HG03095 (cell line): Measurements from ENCODE around the gene TBL2.
"Not testable (repeated sequence)": the region's sequence is repeated elsewhere in the genome, so short reads cannot be mapped to it uniquely, and the experiment has no call there.

Experiments used
- ATAC-seq: cut with Tn5 transposase; IDR thresholded peaks from one replicate; pipeline ENCODE4 v1.9.1; 2021; ENCODE audit warnings: moderate library complexity; ENCODE audit not compliant: unreplicated experiment

Gene TBL2

GRCh38 chr7:73606801-73607691 is 28.7 kb upstream of the TBL2 start:
- no peak for ATAC-seq

GRCh38 chr7:73605601-73606220 is 27.3 kb upstream of the TBL2 start:
- ATAC-seq = no peak

- no peak for ATAC-seq
Observed at GRCh38 chr7:73602721-73603651, 24.6 kb upstream of the TBL2 start.

- ATAC-seq = no peak
Observed at GRCh38 chr7:73599916-73600315, 21.5 kb upstream of the TBL2 start.

GRCh38 chr7:73599151-73599882 is 20.9 kb upstream of the TBL2 start:
- ATAC-seq = no peak

GRCh38 chr7:73597978-73598782 is 19.8 kb upstream of the TBL2 start:
- no peak for ATAC-seq

GRCh38 chr7:73596191-73597065 is 18.0 kb upstream of the TBL2 start:
- ATAC-seq = no peak

GRCh38 chr7:73595358-73595757 is 17.0 kb upstream of the TBL2 start:
- no peak for ATAC-seq

- no peak for ATAC-seq
Observed at GRCh38 chr7:73593207-73594045, 15.0 kb upstream of the TBL2 start.

GRCh38 chr7:73586911-73587310 is 8.5 kb upstream of the TBL2 start:
- ATAC-seq = no peak

GRCh38 chr7:73585196-73585595 is 6.8 kb upstream of the TBL2 start:
- no peak for ATAC-seq

GRCh38 chr7:73582664-73583202 is 4.4 kb upstream of the TBL2 start:
- ATAC-seq = no peak

- ATAC-seq = not testable (repeated sequence)
Observed at GRCh38 chr7:73581006-73581405, 2.6 kb upstream of the TBL2 start.

GRCh38 chr7:73577627-73578341 is 595 bp downstream of the TBL2 start:
- ATAC-seq = peak; percentile 10

GRCh38 chr7:73573791-73574190 is 4.6 kb downstream of the TBL2 start:
- ATAC-seq = no peak

- no peak for ATAC-seq
Observed at GRCh38 chr7:73573276-73573675, 5.1 kb downstream of the TBL2 start.

- no peak for ATAC-seq
Observed at GRCh38 chr7:73572767-73573186, 5.6 kb downstream of the TBL2 start.
